Psoas muscle (tissue), 8 donors: Measurements from ENCODE around the gene TSPAN9. TPM values are rescaled to one million over a fixed set of nuclear protein-coding genes. Genes with fewer than 3 reads are reported as not detected.

Source experiments
- ATAC-seq, 4 donors: fragments of 200-7000 bp; cut with Tn5 transposase; one replicate each; pipeline ENCODE4 v1.9.1; 2020; ENCODE audit warnings: moderate library complexity in 3 of 4, mild to moderate bottlenecking in 2 of 4
- DNase-seq, 2 donors: peaks; one replicate each; pipeline ENCODE4 v3.0.0-alpha.2; 2020
- H3K27ac ChIP-seq: fragments of 200-600 bp; one replicate; pipeline ENCODE4 v1.8.0; 2022
- H3K27me3 ChIP-seq, 3 donors: fragments of 200-600 bp in 1 of 3; one replicate each; pipeline versions ENCODE4 v1.6.1 to v1.8.0; 2013 to 2022; ENCODE audit warnings: low read length in 2 of 3, mild to moderate bottlenecking in 2 of 3, moderate library complexity in 1 of 3; ENCODE audit not compliant: insufficient read depth in 3 of 3
- H3K36me3 ChIP-seq, 2 donors: fragments of 200-600 bp in 1 of 2; one replicate each; pipeline versions ENCODE4 v1.6.1 to v1.8.0; 2013 to 2022; ENCODE audit warnings: low read depth in 1 of 2, mild to moderate bottlenecking in 1 of 2, moderate library complexity in 1 of 2; ENCODE audit not compliant: insufficient read depth in 1 of 2
- H3K4me1 ChIP-seq: fragments of 200-600 bp; one replicate; pipeline ENCODE4 v1.8.0; 2022
- H3K4me3 ChIP-seq: fragments of 200-600 bp; one replicate; pipeline ENCODE4 v1.8.0; 2022; ENCODE audit warnings: mild to moderate bottlenecking
- H3K9me3 ChIP-seq: fragments of 200-600 bp; one replicate; pipeline ENCODE4 v1.8.0; 2022
- WGBS, 3 donors: extraction: QIAGEN DNeasy Blood & Tissue Kit; methylation state at CpG; one replicate each; pipeline versions ENCODE4 v1.1.6 to v1.1.7; 2013; 5-methylcytosine and 5-hydroxymethylcytosine counted together
- intact Hi-C, 2 donors: fragments of 100-400 bp; cut with DNase I; formaldehyde crosslinking; loops; one replicate each; pipeline versions ENCODE4 v1.11.0 to v1.14.2; 2022
- polyA plus RNA-seq, 3 donors: library from polyadenylated mRNA; stranded (reverse); fragments of 200-250 nt; gene quantifications; one replicate each; pipeline ENCODE4 v1.2.3, GENCODE V29; 2013
- total RNA-seq, 4 donors: library from RNA; stranded (reverse); fragmentation: NEBNext Ultra II Directional in 2 of 4; extraction: Animal tissue kit (Norgen Biotek cat#: 25700) in 2 of 4; gene quantifications; one replicate each; pipeline versions ENCODE4 v1.2.1 to v1.2.4, GENCODE V29; 2021 to 2023
- TF ChIP-seq, protein P1 (sequence below): fragments of 200-600 bp; IDR thresholded peaks from one replicate; pipeline ENCODE4 v1.8.0; 2022; ENCODE audit warnings: antibody characterized with exemption
- donor health status: healthy with polysubstance abuse.
- donor health status: DM: no; HTN: no; CAD: no; lungs with moderate emphysema.
- donor health status: Bipolar disorder and iron deficiency.
- donor health status: healthy.
- donor health status: DM: yes; HTN: yes; CAD: no.
- donor health status: DM: no; HTN: no; CAD: no.
- donor health status: DM: no; HTN: no; CAD: no.
- donor health status: DM: yes; HTN: yes; CAD: no.

The TSPAN9 gene
- total and polyA plus RNA-seq, 7 donors: 6.4 to 28.0 (median 11.6) TPM

DNA sequence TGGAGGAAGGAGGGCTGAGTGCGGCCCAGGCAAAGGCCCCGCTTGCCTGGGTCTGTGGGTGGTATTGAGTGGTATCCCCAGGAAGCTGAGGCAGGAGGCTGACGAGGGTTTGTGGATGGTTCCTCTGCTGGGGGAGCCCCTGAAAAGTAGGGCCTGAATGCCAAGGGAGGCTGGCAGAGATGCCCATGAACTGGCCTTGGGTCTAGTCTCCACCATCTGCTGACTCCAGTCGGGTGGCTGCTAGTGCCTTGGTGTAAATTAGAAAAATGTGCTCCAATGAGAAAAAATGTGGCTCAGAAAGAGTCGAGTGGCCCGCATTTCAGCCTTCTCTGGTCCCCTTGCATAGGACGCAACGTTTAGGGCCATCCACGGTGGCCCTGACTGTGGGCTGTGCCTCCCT lies 232.6 kb downstream of the TSPAN9 start:
- ATAC-seq (no peak), DNase-seq (no peak)
- Histone ChIP-seq H3K27me3 (peaks cover 0 to 7% (median 2%) of the 10 kb centered on the region in 3 donors), H3K27ac (no peak overlapping the region), H3K4me3 (no peak overlapping the region), H3K4me1 (peaks cover 4% of the 10 kb centered on the region), H3K9me3 (no peaks in the 10 kb centered on the region), H3K36me3 (no peaks in the 10 kb centered on the region)
- intact Hi-C loops: no loop called here
- WGBS, 3 donors: 93 to 94% (median 94%) methylated on average over 9 of the region's 9 CpGs
- TF ChIP-seq, protein P1, sequence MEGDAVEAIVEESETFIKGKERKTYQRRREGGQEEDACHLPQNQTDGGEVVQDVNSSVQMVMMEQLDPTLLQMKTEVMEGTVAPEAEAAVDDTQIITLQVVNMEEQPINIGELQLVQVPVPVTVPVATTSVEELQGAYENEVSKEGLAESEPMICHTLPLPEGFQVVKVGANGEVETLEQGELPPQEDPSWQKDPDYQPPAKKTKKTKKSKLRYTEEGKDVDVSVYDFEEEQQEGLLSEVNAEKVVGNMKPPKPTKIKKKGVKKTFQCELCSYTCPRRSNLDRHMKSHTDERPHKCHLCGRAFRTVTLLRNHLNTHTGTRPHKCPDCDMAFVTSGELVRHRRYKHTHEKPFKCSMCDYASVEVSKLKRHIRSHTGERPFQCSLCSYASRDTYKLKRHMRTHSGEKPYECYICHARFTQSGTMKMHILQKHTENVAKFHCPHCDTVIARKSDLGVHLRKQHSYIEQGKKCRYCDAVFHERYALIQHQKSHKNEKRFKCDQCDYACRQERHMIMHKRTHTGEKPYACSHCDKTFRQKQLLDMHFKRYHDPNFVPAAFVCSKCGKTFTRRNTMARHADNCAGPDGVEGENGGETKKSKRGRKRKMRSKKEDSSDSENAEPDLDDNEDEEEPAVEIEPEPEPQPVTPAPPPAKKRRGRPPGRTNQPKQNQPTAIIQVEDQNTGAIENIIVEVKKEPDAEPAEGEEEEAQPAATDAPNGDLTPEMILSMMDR: no peak

DNA sequence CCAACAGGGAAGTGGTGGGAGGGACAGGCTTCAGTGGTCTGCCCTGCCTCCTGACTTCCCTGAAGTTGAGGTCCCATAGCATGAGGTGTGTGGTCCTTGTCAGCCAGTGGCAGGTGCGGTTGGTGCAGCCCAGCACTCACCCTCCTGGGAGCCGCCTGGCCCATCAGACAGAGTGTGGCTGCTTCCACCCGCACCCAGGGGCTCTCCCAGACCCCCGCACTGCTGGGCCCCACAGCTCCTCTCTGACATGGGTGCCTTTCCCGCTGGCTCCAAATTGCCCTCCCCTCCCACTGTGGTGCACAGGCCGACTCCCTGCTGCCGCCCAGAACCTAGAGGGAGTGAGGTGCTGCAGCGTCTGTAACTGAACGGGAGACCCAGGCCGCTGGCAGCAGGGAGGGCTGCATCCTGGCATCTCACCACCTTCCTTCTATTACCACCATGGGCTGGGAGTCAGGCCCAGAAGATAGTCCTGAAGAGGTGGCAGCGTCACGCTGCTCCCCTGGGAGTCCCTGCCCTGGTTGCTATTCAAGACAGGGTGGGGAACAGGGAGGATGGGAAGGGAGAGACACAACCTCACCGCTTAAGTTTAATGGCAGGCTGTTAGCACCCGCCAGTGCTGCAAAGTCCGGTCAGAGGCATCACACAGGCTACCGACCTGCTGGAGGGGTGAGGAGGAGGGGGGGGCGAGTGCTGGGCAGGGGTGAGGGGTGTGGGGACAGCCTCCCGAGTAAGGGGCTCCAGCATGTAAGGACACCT lies 233.3 kb downstream of the TSPAN9 start:
- 90 to 96% (median 93%) methylated on average over 17 to 18 of the region's 18 CpGs for WGBS, 3 donors
- DNase-seq (no peak), ATAC-seq (no peak)
- Histone ChIP-seq H3K36me3 (no peaks in the 10 kb centered on the region), H3K4me3 (no peak overlapping the region), H3K4me1 (peaks cover 9% of the 10 kb centered on the region), H3K9me3 (no peaks in the 10 kb centered on the region), H3K27me3 (peaks cover 0 to 7% (median 2%) of the 10 kb centered on the region in 3 donors), H3K27ac (no peak overlapping the region)
- intact Hi-C loops: no loop called here
- TF ChIP-seq, protein P1: no peak

DNA sequence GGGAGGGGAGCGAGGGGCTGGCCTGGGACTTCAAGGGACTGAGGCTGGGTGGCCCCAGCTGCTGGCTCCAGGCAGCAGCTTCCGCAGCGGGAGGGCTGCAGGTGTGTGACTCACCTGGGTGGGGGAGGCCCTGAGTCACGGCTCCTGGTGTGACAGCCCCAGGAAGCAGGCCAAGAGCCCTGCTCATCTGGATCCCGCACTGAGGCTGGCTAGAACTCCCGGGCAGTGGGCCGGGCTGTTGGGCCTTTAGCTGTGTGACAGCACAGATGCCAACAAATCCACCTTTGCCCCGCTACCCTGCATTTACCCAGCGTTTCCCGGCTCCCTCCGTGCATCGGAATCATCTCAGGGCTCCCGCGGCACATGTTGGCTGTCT lies 233.8 kb downstream of the TSPAN9 start:
- intact Hi-C loops: no loop called here
- H3K9me3 ChIP-seq: no peaks in the 10 kb centered on the region
- DNase-seq (no peak), ATAC-seq (no peak)
- WGBS, 3 donors: 86 to 91% (median 90%) methylated on average over 14 of the region's 14 CpGs
- no peak overlapping the region for H3K4me3 ChIP-seq
- H3K36me3 ChIP-seq: no peaks in the 10 kb centered on the region
- TF ChIP-seq, protein P1: no peak
- no peak overlapping the region for H3K27ac ChIP-seq
- H3K27me3 ChIP-seq: peaks cover 0 to 7% (median 2%) of the 10 kb centered on the region in 3 donors
- peaks cover 12% of the 10 kb centered on the region for H3K4me1 ChIP-seq

DNA sequence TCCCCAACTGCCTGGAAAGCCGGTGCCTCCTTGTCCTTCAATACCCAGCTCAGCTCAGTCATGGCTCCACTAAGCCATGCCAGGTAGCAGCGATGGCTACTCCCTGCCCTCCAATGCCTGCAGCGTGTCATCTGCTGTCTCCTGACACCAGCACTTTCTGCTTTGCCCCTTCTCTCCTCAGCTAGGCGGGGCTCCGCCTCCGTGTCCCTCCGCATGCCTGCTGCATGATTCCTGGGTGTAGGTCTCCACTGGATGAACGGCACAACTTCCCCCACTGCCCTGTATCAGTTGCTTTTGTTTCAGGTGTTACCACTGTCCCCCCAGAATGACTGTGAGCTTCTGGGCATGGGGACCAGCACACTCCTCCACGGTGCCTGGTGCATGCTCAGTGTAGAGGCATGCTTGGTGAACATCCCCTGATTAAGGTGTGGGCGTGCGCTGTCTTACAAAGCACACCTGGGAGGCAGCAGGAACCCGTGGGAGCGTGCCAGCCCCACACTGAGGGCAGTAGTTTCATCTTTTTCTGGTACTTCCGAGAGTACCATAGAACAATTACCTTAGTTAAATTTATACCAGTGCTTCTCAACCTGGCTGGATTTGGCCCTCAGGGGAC lies 234.4 kb downstream of the TSPAN9 start:
- WGBS, 3 donors: 89 to 92% (median 90%) methylated on average over 14 of the region's 14 CpGs
- TF ChIP-seq, protein P1: no peak
- ATAC-seq (no peak), DNase-seq (no peak)
- intact Hi-C loops: no loop called here
- Histone ChIP-seq H3K27ac (no peak overlapping the region), H3K36me3 (no peaks in the 10 kb centered on the region), H3K4me3 (no peak overlapping the region), H3K4me1 (peaks cover 12% of the 10 kb centered on the region), H3K27me3 (peaks cover 0 to 7% (median 2%) of the 10 kb centered on the region in 3 donors), H3K9me3 (no peaks in the 10 kb centered on the region)
